ENCODE data around the gene DSCAML1. TPM values are rescaled to one million over a fixed set of nuclear protein-coding genes. Genes with fewer than 3 reads are reported as not detected.

Gene DSCAML1
- total RNA-seq, 1 donor from 2014 or later, result 0.16 TPM

DNA sequence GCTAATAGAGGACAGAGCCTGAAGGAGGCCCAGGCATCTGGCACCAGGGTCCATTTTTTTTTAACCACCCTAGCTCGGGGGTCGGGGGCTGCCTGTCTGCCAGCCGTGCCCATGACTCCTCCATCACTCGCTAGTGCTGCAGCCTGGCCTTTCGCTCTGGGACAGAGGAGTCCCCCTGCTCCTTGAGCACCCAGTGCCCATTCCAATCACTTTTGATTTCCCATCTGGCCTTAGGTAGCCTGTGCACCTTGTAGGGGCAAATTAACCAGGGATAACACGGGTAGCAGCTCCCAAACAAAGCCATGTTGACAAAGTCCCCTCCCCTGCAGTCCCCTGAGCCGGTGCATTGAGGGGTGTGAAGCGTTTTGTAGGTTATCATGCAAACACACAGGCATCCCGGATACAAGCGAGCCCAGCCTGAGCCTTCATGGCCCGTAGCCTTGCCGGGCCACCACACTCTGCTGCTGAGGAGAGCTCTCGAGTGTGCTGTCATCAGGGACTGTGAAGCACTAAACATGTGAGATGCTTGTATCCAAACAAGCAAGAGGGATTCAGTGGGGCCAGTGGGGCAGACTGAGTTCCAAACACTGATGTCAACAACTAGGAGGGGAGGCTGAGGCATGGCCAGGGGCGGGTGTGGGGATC is 208.7 kb downstream of the DSCAML1 start:
- TF ChIP-seq EZH2 (IDR thresholded peaks at IDR 0.05; ENCODE audit: insufficient read depth, low read length), result no peak
- TF ChIP-seq, protein P1, sequence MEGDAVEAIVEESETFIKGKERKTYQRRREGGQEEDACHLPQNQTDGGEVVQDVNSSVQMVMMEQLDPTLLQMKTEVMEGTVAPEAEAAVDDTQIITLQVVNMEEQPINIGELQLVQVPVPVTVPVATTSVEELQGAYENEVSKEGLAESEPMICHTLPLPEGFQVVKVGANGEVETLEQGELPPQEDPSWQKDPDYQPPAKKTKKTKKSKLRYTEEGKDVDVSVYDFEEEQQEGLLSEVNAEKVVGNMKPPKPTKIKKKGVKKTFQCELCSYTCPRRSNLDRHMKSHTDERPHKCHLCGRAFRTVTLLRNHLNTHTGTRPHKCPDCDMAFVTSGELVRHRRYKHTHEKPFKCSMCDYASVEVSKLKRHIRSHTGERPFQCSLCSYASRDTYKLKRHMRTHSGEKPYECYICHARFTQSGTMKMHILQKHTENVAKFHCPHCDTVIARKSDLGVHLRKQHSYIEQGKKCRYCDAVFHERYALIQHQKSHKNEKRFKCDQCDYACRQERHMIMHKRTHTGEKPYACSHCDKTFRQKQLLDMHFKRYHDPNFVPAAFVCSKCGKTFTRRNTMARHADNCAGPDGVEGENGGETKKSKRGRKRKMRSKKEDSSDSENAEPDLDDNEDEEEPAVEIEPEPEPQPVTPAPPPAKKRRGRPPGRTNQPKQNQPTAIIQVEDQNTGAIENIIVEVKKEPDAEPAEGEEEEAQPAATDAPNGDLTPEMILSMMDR (IDR thresholded peaks at IDR 0.05; ENCODE audit: insufficient read depth, low read depth, low read length), result no peak
- FAIRE-seq, result no peak
- peaks cover 9% of the 10 kb centered on the region for H3K4me1 ChIP-seq (ENCODE audit: insufficient read depth, low read length)
- no peaks in the 10 kb centered on the region for H3K36me3 Mint-ChIP-seq (ENCODE audit: low read depth, unreplicated experiment)
- H2AFZ ChIP-seq (ENCODE audit: low read depth, low read length), result no peak overlapping the region
- H3K9ac ChIP-seq (ENCODE audit: low read length), result no peak overlapping the region
- no peak overlapping the region for H3K27ac Mint-ChIP-seq (ENCODE audit: unreplicated experiment)
- H3K27me3 Mint-ChIP-seq (ENCODE audit: low read depth, unreplicated experiment), result peaks cover 52% of the 10 kb centered on the region
- no peaks in the 10 kb centered on the region for H3K9me3 ChIP-seq (ENCODE audit: insufficient read depth, low read depth, low read length)
- no peak overlapping the region for H3K4me3 Mint-ChIP-seq (ENCODE audit: unreplicated experiment)
- DNase-seq (ENCODE audit: low read depth), result no peak
- no peak overlapping the region for H3K4me2 ChIP-seq (ENCODE audit: low read length)
- no peaks in the 10 kb centered on the region for H3K79me2 ChIP-seq (ENCODE audit: insufficient read depth, low read length)
- no peaks in the 10 kb centered on the region for H3K9me3 Mint-ChIP-seq (ENCODE audit: unreplicated experiment)
- no peak overlapping the region for H3K27ac ChIP-seq (ENCODE audit: low read depth, low read length)
- no peak overlapping the region for H3K4me3 ChIP-seq (ENCODE audit: insufficient read depth, low read depth, low read length)
- H3K36me3 ChIP-seq (ENCODE audit: insufficient read depth, low read length), result no peaks in the 10 kb centered on the region
- no peaks in the 10 kb centered on the region for H4K20me1 ChIP-seq (ENCODE audit: insufficient read depth, low read length)
- H3K4me1 Mint-ChIP-seq (ENCODE audit: low read depth, unreplicated experiment), result peaks cover 9% of the 10 kb centered on the region
- peaks cover 7% of the 10 kb centered on the region for H3K27me3 ChIP-seq (ENCODE audit: insufficient read depth, low read length)

DNA sequence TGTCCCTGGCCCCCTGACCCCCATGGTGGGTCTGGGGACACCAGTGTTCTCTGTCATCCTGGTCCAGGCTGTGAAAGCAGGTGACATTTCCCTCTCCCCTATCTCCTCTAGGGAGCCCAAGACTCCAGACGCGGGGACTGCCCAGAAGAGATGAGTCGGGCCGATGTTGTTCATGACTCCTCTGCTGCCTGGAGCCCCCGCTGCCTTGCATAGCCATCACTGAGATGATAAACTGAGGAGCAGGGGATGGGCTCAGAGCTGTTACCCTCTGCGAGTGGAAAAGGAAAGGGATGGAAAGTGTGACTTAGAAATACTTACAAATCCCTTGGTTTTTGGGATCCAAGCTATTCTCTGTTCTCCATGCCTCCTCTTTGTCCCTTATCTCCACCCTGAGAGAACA is 209.6 kb downstream of the DSCAML1 start:
- Histone ChIP-seq H3K27me3 (ENCODE audit: insufficient read depth, low read length) (peaks cover 7% of the 10 kb centered on the region), H3K27ac (ENCODE audit: low read depth, low read length) (no peak overlapping the region), H3K36me3 (ENCODE audit: insufficient read depth, low read length) (no peaks in the 10 kb centered on the region), H3K4me2 (ENCODE audit: low read length) (no peak overlapping the region), H2AFZ (ENCODE audit: low read depth, low read length) (no peak overlapping the region), H3K9me3 (ENCODE audit: insufficient read depth, low read depth, low read length) (no peaks in the 10 kb centered on the region), H3K79me2 (ENCODE audit: insufficient read depth, low read length) (no peaks in the 10 kb centered on the region), H3K4me1 (ENCODE audit: insufficient read depth, low read length) (peaks cover 9% of the 10 kb centered on the region), H3K4me3 (ENCODE audit: insufficient read depth, low read depth, low read length) (no peak overlapping the region), H4K20me1 (ENCODE audit: insufficient read depth, low read length) (no peaks in the 10 kb centered on the region), H3K9ac (ENCODE audit: low read length) (no peak overlapping the region)
- no peaks in the 10 kb centered on the region for H3K36me3 Mint-ChIP-seq (ENCODE audit: low read depth, unreplicated experiment)
- no peaks in the 10 kb centered on the region for H3K9me3 Mint-ChIP-seq (ENCODE audit: unreplicated experiment)
- H3K4me1 Mint-ChIP-seq (ENCODE audit: low read depth, unreplicated experiment), result peaks cover 9% of the 10 kb centered on the region
- TF ChIP-seq, protein P1 (IDR thresholded peaks at IDR 0.05; ENCODE audit: insufficient read depth, low read depth, low read length), result no peak
- no peak for TF ChIP-seq EZH2 (IDR thresholded peaks at IDR 0.05; ENCODE audit: insufficient read depth, low read length)
- H3K27ac Mint-ChIP-seq (ENCODE audit: unreplicated experiment), result no peak overlapping the region
- peaks cover 55% of the 10 kb centered on the region for H3K27me3 Mint-ChIP-seq (ENCODE audit: low read depth, unreplicated experiment)
- no peak for FAIRE-seq
- no peak overlapping the region for H3K4me3 Mint-ChIP-seq (ENCODE audit: unreplicated experiment)
- no peak for DNase-seq (ENCODE audit: low read depth)

DNA sequence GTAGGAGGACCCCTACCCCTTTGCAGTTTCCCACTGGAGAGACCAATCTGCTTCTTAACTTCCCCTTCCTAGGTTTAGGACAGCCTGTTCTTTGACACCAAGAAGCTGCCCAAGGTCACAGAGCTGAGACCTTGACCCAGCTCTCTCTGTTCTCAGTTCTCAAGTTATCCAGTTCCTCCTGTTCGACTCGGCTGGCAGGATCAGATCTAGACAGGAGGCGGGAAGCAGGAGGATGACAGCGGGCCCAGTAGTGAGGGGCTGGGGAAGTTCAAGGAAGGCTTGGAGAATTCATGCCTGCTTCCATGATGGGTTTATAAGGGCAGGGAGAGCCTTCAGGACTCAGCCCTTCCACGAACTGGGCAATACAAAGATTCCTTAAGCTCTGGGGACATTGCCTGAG is 210.6 kb downstream of the DSCAML1 start:
- Histone ChIP-seq H3K4me2 (ENCODE audit: low read length) (no peak overlapping the region), H3K9ac (ENCODE audit: low read length) (no peak overlapping the region), H3K27ac (ENCODE audit: low read depth, low read length) (no peak overlapping the region), H4K20me1 (ENCODE audit: insufficient read depth, low read length) (no peaks in the 10 kb centered on the region), H3K79me2 (ENCODE audit: insufficient read depth, low read length) (no peaks in the 10 kb centered on the region), H3K36me3 (ENCODE audit: insufficient read depth, low read length) (no peaks in the 10 kb centered on the region), H3K4me1 (ENCODE audit: insufficient read depth, low read length) (peaks cover 9% of the 10 kb centered on the region), H2AFZ (ENCODE audit: low read depth, low read length) (no peak overlapping the region), H3K4me3 (ENCODE audit: insufficient read depth, low read depth, low read length) (no peak overlapping the region), H3K27me3 (ENCODE audit: insufficient read depth, low read length) (peaks cover 7% of the 10 kb centered on the region), H3K9me3 (ENCODE audit: insufficient read depth, low read depth, low read length) (no peaks in the 10 kb centered on the region)
- H3K4me3 Mint-ChIP-seq (ENCODE audit: unreplicated experiment), result no peak overlapping the region
- peaks cover 9% of the 10 kb centered on the region for H3K4me1 Mint-ChIP-seq (ENCODE audit: low read depth, unreplicated experiment)
- H3K27ac Mint-ChIP-seq (ENCODE audit: unreplicated experiment), result no peak overlapping the region
- DNase-seq (ENCODE audit: low read depth), result no peak
- H3K9me3 Mint-ChIP-seq (ENCODE audit: unreplicated experiment), result no peaks in the 10 kb centered on the region
- H3K36me3 Mint-ChIP-seq (ENCODE audit: low read depth, unreplicated experiment), result no peaks in the 10 kb centered on the region
- no peak for FAIRE-seq
- peaks cover 55% of the 10 kb centered on the region for H3K27me3 Mint-ChIP-seq (ENCODE audit: low read depth, unreplicated experiment)
- TF ChIP-seq, protein P1 (IDR thresholded peaks at IDR 0.05; ENCODE audit: insufficient read depth, low read depth, low read length), result no peak
- no peak for TF ChIP-seq EZH2 (IDR thresholded peaks at IDR 0.05; ENCODE audit: insufficient read depth, low read length)
